NOMO-1 (cell line): ENCODE results near the gene RAB6D.
"Not testable (repeated sequence)": the region's sequence is repeated elsewhere in the genome, so short reads cannot be mapped to it uniquely, and the experiment has no call there.

ENCODE experiments used
- DNase-seq, 2 experiments: peaks; one replicate each; lab custom pipeline; 2025; ENCODE audit not compliant: unreplicated experiment in 2 of 2; lab: John Stamatoyannopoulos, UW

The RAB6D gene

GRCh38 chr2:131367352-131367751 lies 3.4 kb upstream of the RAB6D start:
- no peak for DNase-seq

GRCh38 chr2:131366643-131367042 lies 2.7 kb upstream of the RAB6D start:
- DNase-seq, result no peak

- DNase-seq, result no peak
These were observed 1.5 kb upstream of the RAB6D start for GRCh38 chr2:131365452-131365851.

- not testable (repeated sequence) for DNase-seq
These were observed 755 bp downstream of the RAB6D start for GRCh38 chr2:131363213-131363612.

DNA sequence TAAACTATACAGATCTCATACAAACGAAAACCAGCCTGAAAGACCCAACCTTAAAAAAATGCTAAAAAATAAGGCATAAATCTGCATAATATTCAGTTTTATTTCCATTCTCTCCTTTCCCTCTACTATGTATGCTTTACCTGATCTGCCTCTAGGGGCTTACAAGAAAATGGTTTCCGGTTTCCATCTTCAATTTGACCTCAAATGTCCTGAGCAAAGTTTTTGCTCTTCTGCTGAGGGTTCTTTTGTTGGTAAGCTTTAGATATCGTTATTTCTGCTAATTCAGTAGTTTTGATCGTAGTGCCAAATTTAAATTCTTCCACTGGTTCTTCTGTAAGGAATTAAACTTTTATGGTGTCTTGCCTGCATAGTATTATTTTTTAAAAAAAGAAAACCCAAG lies 2.2 kb downstream of the RAB6D start:
- not testable (repeated sequence) for DNase-seq

DNA sequence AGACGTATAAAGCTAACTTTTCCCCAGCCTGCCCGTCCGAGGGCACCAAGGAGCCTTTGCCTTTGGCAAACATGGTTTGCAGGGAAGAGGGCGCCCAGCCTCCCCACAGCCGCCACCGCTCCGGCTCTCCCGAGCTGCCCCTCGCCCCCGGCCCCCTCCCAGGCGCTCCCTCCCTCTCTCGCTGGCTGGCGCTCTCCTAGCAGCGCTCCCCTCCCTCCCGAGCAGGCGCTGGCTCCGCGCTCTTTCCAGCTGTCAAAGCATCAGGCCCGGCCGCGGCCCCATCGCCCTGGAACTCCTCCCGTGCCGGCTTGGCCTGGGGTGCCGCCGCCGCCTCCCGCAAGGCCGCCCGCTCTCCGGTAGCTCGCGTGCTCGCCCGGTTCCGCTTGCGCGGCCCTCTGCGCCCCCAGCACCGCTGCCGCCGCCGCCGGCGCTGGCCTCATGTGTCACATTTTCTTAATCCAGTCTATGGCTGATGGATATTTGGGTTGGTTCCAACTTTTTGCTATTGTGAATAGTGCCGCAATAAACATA lies 10.7 kb downstream of the RAB6D start:
- DNase-seq, result not testable (repeated sequence)

- no peak for DNase-seq
These were observed 14.9 kb downstream of the RAB6D start for GRCh38 chr2:131349021-131349420.

DNA sequence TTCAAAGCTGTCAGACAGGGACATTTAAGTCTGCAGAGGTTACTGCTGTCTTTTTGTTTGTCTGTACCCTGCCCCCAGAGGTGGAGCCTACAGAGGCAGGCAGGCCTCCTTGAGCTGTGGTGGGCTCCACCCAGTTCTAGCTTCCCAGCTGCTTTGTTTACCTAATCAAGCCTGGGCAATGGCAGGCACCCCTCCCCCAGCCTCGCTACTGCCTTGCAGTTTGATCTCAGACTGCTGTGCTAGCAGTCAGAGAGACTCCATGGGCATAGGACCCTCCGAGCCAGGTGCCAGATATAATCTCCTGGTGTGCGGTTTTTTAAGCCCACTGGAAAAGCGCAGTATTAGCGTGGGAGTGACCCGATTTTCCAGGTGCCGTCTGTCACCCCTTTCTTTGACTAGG lies 16.9 kb downstream of the RAB6D start:
- DNase-seq, result not testable (repeated sequence)

DNA sequence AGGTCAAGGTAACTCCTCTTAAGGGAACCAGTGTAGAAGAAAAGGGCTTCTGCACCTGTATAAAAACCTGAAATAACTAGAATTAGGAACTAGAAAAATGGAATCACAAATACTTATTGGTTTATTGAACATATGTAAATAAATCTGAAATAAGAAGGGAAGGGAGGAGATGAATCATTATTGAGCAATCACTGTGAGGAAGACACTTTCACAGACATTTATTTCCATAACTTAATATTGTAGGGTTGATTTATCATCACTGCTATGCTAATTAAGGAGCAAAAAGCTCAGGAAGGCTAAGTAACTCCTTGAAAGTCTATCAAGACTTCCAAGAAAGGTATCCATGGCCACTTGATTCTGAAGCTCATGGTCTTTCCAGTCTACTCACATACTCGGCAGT lies 24.7 kb downstream of the RAB6D start:
- not testable (repeated sequence) for DNase-seq

DNA sequence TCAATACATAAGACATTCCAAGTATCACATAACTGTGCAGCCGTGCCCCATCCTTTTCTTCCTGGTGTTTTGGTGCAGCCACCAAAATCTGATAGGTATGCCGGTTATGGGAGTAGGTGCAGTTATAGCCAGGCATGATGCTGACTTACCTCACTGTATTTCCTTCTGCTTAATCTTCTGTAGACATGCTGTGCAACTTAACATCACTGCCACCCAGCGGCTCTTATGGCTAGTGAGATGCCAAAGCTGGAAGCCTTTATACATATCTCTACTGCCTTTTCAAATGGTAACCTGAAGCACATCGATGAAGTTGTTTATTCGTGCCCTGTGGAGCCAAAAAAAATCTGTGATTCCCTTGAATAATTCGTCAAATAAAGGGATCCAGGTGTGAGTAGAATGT lies 28.6 kb downstream of the RAB6D start:
- not testable (repeated sequence) for DNase-seq

GRCh38 chr2:131332709-131333108 lies 31.3 kb downstream of the RAB6D start:
- not testable (repeated sequence) for DNase-seq

DNA sequence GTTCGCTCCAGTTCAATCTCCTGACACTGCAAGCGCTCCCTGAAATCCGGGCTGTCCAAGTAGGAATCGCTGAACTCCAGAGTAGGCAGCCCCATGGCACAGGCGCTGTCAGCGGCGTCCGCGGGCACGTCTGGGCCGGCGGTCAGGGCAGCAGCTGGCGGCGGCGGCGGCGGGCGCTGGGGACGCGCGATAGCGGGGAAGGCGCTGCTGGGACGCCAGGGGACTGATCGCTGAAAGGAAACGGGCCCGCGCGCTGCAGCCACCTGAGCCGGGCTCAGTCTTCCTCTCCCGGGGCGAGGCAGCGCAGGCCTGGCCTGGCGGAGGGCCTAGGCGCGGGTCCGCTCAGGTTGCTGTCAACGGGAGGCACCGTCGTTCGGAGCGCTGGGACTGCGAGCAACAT lies 33.0 kb downstream of the RAB6D start:
- DNase-seq, result not testable (repeated sequence)

DNA sequence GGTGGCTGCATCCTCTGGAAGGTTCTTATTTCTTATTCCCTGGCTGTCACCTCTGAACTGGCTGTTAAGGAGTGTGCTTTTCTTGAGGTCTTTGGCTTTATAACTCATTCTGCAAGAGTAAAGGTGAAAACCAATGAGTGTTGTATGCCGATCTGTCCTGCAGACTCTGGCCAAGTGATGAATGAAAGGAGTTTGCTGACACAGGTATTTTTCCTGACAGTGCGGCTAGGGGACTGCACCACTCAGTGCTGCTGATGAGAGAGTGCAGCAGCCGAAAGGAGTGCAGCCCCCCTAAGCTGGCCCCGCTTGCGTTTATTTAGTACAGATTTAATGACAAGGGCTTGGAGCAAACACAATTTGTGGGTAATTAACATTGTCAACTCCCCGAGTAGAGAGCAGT lies 41.8 kb downstream of the RAB6D start:
- DNase-seq, result no peak

GRCh38 chr2:131321344-131321743 lies 42.6 kb downstream of the RAB6D start:
- not testable (repeated sequence) for DNase-seq

DNA sequence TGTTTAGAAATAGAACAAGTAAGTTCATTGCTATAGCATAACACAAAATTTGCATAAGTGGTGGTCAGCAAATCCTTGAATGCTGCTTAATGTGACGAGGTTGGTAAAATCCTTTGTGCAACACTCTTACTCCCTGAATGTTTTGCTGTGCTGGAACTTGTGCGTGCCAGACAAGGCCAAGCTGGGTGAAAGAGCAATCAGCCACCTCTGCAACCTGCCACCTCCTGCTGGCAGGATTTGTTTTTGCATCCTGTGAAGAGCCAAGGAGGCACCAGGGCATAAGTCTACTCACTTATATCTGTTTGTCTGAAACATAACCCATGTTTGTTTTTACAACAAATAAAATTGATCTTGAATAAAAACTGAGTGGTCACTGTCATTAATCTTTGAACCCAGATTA lies 53.0 kb downstream of the RAB6D start:
- DNase-seq, result not testable (repeated sequence)
